Glutamatergic neuron (in vitro differentiated cells): ENCODE data around the gene PHOSPHO1. TPM values are rescaled to one million over a fixed set of nuclear protein-coding genes. Genes with fewer than 3 reads are reported as not detected.
"Not testable (repeated sequence)": the region's sequence is repeated elsewhere in the genome, so short reads cannot be mapped to it uniquely, and the experiment has no call there.

Experiments
- DNase-seq: peaks from one replicate; pipeline ENCODE4 v3.0.0; 2022
- H3K27ac Mint-ChIP-seq: one replicate; pipeline ENCODE4 v1.8.0; 2020; ENCODE audit warnings: mild to moderate bottlenecking, mixed read lengths, inconsistent platforms; ENCODE audit not compliant: unreplicated experiment
- H3K27me3 Mint-ChIP-seq: one replicate; pipeline ENCODE4 v1.8.0; 2020; ENCODE audit warnings: mild to moderate bottlenecking, moderate library complexity, mixed read lengths, inconsistent platforms; ENCODE audit not compliant: unreplicated experiment
- H3K36me3 Mint-ChIP-seq: one replicate; pipeline ENCODE4 v1.8.0; 2020; ENCODE audit warnings: mild to moderate bottlenecking, mixed read lengths, inconsistent platforms; ENCODE audit not compliant: unreplicated experiment
- H3K4me1 Mint-ChIP-seq: one replicate; pipeline ENCODE4 v1.8.0; 2020; ENCODE audit warnings: mild to moderate bottlenecking, low read depth, mixed read lengths, inconsistent platforms; ENCODE audit not compliant: unreplicated experiment
- H3K4me3 Mint-ChIP-seq: one replicate; pipeline ENCODE4 v1.8.0; 2020; ENCODE audit warnings: mild to moderate bottlenecking, mixed read lengths, inconsistent platforms; ENCODE audit not compliant: unreplicated experiment
- H3K9me3 Mint-ChIP-seq: one replicate; pipeline ENCODE4 v1.8.0; 2020; ENCODE audit warnings: mild to moderate bottlenecking, moderate library complexity, mixed read lengths, inconsistent platforms; ENCODE audit not compliant: unreplicated experiment
- CTCF ChIP-seq: fragments of 200-600 bp; sonication (generic); IDR thresholded peaks from one replicate; pipeline ENCODE4 v1.5.0; 2021; ENCODE audit not compliant: partially characterized antibody, unreplicated experiment
- long read RNA-seq: library from polyadenylated mRNA; unstranded; transcript quantifications from one replicate; pipeline ENCODE4 v2.0.0, GENCODE V29; 2020; ENCODE audit not compliant: unreplicated experiment
- total RNA-seq: library from RNA; stranded (reverse); fragmentation: NEBNext Ultra II Directional; extraction: Animal tissue kit (Norgen Biotek cat#: 25700); gene quantifications from one replicate; pipeline ENCODE4 v1.2.1, GENCODE V29; 2021; ENCODE audit not compliant: unreplicated experiment

PHOSPHO1 gene
- total RNA-seq = 0.22 TPM
- long read RNA-seq = 0 reads

GRCh38 chr17:49230636-49231562 lies at the start of gene PHOSPHO1:
Gene PHOSPHO1, minus strand, starts transcription at chr17:49230787. Its CDS starts 4,096 bp downstream, at chr17:49226691.
- no peak for TF ChIP-seq CTCF
- DNase-seq = peak; percentile 93
- H3K4me1 Mint-ChIP-seq = no peaks in the 10 kb centered on the region
- peak within 1 kb of the TSS; percentile 85 for H3K4me3 Mint-ChIP-seq
- H3K27me3 Mint-ChIP-seq = peaks cover 12% of the 10 kb centered on the region
- H3K9me3 Mint-ChIP-seq = no peaks in the 10 kb centered on the region
- H3K36me3 Mint-ChIP-seq = no peaks in the 10 kb centered on the region
- H3K27ac Mint-ChIP-seq = no peak within 1 kb of the TSS

GRCh38 chr17:49280061-49280460 lies 49.5 kb upstream of the PHOSPHO1 start:
- H3K4me3 Mint-ChIP-seq = no peak overlapping the region
- DNase-seq = no peak
- H3K36me3 Mint-ChIP-seq = no peaks in the 10 kb centered on the region
- no peaks in the 10 kb centered on the region for H3K9me3 Mint-ChIP-seq
- no peaks in the 10 kb centered on the region for H3K27me3 Mint-ChIP-seq
- no peaks in the 10 kb centered on the region for H3K4me1 Mint-ChIP-seq
- no peak overlapping the region for H3K27ac Mint-ChIP-seq
- no peak for TF ChIP-seq CTCF

- not testable (repeated sequence) for DNase-seq, H3K9me3 Mint-ChIP-seq, H3K27ac Mint-ChIP-seq, H3K4me1 Mint-ChIP-seq, H3K4me3 Mint-ChIP-seq, H3K36me3 Mint-ChIP-seq, H3K27me3 Mint-ChIP-seq
Measured at GRCh38 chr17:49279263-49280015, 48.9 kb upstream of the PHOSPHO1 start.

GRCh38 chr17:49278076-49278475 lies 47.5 kb upstream of the PHOSPHO1 start:
- DNase-seq = no peak
- Mint-ChIP-seq H3K4me3 (no peak overlapping the region), H3K36me3 (no peaks in the 10 kb centered on the region), H3K4me1 (no peaks in the 10 kb centered on the region), H3K27me3 (no peaks in the 10 kb centered on the region), H3K27ac (no peak overlapping the region), H3K9me3 (no peaks in the 10 kb centered on the region)
- TF ChIP-seq CTCF = no peak

GRCh38 chr17:49277638-49278037 lies 47.1 kb upstream of the PHOSPHO1 start:
- Mint-ChIP-seq H3K27me3 (no peaks in the 10 kb centered on the region), H3K27ac (no peak overlapping the region), H3K9me3 (no peaks in the 10 kb centered on the region), H3K4me3 (no peak overlapping the region), H3K4me1 (no peaks in the 10 kb centered on the region), H3K36me3 (no peaks in the 10 kb centered on the region)
- DNase-seq = no peak
- no peak for TF ChIP-seq CTCF

- H3K4me1 Mint-ChIP-seq, DNase-seq, H3K36me3 Mint-ChIP-seq, H3K9me3 Mint-ChIP-seq, H3K27me3 Mint-ChIP-seq, H3K27ac Mint-ChIP-seq, H3K4me3 Mint-ChIP-seq: not testable (repeated sequence)
Measured at GRCh38 chr17:49275981-49276380, 45.4 kb upstream of the PHOSPHO1 start.
